WI38 (cell line): Measurements from ENCODE around the gene DEFB123.
"Not testable (repeated sequence)": the region's sequence is repeated elsewhere in the genome, so short reads cannot be mapped to it uniquely, and the experiment has no call there.

ENCODE experiments used
- H3K4me3 ChIP-seq: 2 replicates; pipeline ENCODE4 v1.5.1; 2011; ENCODE audit warnings: low read depth, mild to moderate bottlenecking, control low read depth, low read length
- CTCF ChIP-seq: IDR thresholded peaks from 2 replicates; pipeline ENCODE4 v1.5.1; 2012; ENCODE audit warnings: low read depth, mild to moderate bottlenecking, control low read depth, low read length

DEFB123 gene

DNA sequence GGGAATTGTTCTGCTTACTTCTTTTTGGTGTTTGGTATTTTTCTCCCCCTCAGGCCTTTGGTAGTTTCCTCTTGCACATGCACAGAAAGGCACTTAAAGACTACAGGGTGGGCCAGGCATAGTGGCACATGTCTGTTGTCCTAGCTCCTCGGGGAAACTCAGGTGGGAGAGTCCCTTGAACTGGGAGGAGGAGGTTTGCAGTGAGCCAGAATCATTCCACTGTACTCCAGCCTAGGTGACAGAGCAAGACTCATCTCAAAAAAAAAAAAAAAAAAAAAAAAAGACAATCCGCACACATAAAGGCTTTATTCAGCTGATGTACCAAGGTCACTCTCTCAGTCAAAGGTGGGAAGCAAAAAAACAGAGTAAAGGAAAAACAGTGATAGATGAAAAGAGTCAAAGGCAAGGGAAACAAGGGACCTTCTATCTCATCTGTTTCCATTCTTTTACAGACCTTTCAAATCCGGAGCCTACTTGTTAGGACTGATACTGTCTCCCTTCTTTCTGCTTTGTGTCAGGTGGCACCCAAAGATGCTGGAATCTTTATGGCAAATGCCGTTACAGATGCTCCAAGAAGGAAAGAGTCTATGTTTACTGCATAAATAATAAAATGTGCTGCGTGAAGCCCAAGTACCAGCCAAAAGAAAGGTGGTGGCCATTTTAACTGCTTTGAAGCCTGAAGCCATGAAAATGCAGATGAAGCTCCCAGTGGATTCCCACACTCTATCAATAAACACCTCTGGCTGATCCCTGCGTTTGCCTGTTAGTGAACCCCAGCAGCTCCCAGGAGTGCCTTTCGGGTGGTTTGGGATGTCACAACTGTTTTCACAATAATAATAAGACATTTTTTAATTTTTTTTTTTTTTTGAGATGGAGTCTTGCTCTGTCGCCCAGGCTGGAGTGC is 9.3 kb downstream of the DEFB123 start:
- TF ChIP-seq CTCF: no peak
- H3K4me3 ChIP-seq: no peak overlapping the region

DNA sequence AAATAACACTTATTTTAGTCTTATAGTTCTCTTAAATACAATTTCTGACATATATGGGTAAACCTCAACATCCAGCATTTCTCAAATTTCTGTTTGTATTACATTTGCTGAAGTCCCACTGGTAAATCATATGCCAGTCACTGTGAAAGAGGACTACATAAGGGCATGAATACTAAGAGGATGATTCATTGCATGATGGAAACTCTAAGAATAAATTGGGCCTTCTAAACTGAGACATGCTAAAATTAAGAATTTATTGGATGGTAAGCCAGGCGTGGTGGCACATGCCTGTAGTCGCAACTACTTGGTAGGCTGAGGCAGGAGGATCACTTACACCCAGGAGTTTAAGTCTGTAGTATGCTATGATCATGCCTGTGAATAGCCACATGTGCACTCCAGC is 12.1 kb downstream of the DEFB123 start:
- no peak overlapping the region for H3K4me3 ChIP-seq
- TF ChIP-seq CTCF: no peak

DNA sequence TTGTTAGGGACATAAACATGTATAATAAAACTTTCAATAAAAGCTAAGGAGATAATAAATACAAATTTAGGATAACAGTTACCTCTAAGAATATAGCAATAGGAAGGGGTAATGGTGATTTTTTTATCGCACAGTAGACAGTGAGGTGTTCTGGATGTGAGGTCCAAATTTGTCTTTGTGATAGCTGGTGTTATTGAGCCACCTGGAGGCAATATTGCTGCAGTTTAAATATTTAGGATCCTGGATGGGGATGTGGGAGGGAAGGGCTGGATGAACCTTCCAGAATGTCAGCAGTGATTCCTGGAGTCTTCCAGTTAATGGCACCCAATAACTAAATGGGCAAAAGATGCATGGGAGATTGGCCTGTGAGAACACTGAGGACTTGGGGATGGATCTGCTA is 13.9 kb downstream of the DEFB123 start:
- TF ChIP-seq CTCF: no peak

DNA sequence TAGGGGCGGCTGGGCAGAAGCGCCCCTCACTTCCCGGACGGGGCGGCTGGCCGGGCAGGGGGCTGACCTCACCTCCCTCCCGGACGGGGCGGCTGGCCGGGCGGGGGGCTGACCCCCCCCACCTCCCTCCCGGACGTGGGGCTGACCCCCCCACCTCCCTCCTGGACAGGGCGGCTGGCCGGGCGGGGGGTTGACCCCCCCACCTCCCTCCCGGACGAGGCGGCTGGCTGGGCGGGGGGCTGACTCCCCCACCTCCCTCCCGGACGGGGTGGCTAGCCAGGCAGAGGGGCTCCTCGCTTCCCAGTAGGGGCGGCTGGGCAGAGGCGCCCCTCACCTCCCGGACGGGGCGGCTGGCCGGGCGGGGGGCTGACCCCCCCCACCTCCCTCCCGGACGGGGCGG is 30.5 kb downstream of the DEFB123 start:
- not testable (repeated sequence) for H3K4me3 ChIP-seq

More for the DNA sequence above, 13.9 kb downstream of the DEFB123 start:
- no peak overlapping the region for H3K4me3 ChIP-seq

GRCh38 chr20:31472395-31473330 is 32.2 kb downstream of the DEFB123 start:
- H3K4me3 ChIP-seq: no peak overlapping the region

GRCh38 chr20:31473331-31474096 is 33.1 kb downstream of the DEFB123 start:
- no peak for TF ChIP-seq CTCF
- no peak overlapping the region for H3K4me3 ChIP-seq

More at GRCh38 chr20:31472395-31473330, 32.2 kb downstream of the DEFB123 start:
- no peak for TF ChIP-seq CTCF

DNA sequence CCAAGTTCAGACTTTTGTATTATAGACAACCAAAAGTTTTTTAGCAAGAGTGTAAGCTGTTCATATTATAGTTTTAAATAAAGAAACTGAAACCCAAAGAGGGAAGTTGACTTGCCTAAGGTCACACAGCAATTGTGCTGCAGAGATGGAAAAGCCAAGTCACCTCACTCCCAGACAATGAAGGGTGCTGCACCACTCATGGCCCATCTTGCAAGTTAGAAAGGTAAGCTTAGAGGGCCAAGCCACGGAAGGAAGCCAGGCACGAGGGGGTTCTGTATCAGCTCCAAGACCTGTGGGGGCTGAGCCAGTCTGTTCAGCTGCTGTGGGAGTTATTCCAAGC is 33.6 kb downstream of the DEFB123 start:
- H3K4me3 ChIP-seq: no peak overlapping the region
- no peak for TF ChIP-seq CTCF
